Activated CD4-positive, alpha-beta memory T cell treated with anti-CD3 and anti-CD28 coated beads for 36 hours (primary cell): ENCODE measurements around the gene KLB. TPM values are rescaled to one million over a fixed set of nuclear protein-coding genes. Genes with fewer than 3 reads are reported as not detected.

Source experiments
- CTCF ChIA-PET: fragments of 350-600 bp; sonication (Branson Sonifier 250); formaldehyde crosslinking; loops from one replicate; lab custom pipeline; 2021; ENCODE audit warnings: antibody characterized with exemption, inconsistent platforms; lab: Charles Lee
- POLR2A ChIA-PET: fragments of 350-600 bp; sonication (Branson Sonifier 250); formaldehyde crosslinking; loops from one replicate; lab custom pipeline; 2021; ENCODE audit warnings: antibody characterized with exemption; lab: Charles Lee
- DNase-seq: peaks from one replicate; pipeline ENCODE4 v3.0.0-alpha.2; 2020
- H3K27ac Mint-ChIP-seq: one replicate; pipeline ENCODE4 v1.8.0; 2021; ENCODE audit warnings: mixed read lengths
- H3K27me3 Mint-ChIP-seq: one replicate; pipeline ENCODE4 v1.8.0; 2021; ENCODE audit warnings: mixed read lengths
- H3K36me3 Mint-ChIP-seq: one replicate; pipeline ENCODE4 v1.8.0; 2021; ENCODE audit warnings: mixed read lengths
- H3K4me1 Mint-ChIP-seq: one replicate; pipeline ENCODE4 v1.8.0; 2021; ENCODE audit warnings: low read depth, mixed read lengths
- H3K4me3 Mint-ChIP-seq: one replicate; pipeline ENCODE4 v1.8.0; 2021; ENCODE audit warnings: mild to moderate bottlenecking, mixed read lengths
- H3K9me3 Mint-ChIP-seq: one replicate; pipeline ENCODE4 v1.8.0; 2021; ENCODE audit warnings: mixed read lengths
- intact Hi-C: fragments of 100-400 bp; cut with micrococcal nuclease; formaldehyde crosslinking; loops from one replicate; pipeline ENCODE4 v1.15.1; 2023
- microRNA-seq: library from miRNA; unstranded; fragments of <30 nt; microRNA quantifications from one replicate; pipeline ENCODE4 v1.2.0, GENCODE V29; 2022; ENCODE audit warnings: borderline number of aligned reads, borderline microRNAs expressed, borderline replicate concordance
- total RNA-seq, 2 experiments: library from RNA; stranded (reverse); gene quantifications; one replicate each; pipeline ENCODE4 v1.2.3, GENCODE V29; 2021

KLB gene
- total RNA-seq, 2 experiments from 2014 or later, result not detected

DNA sequence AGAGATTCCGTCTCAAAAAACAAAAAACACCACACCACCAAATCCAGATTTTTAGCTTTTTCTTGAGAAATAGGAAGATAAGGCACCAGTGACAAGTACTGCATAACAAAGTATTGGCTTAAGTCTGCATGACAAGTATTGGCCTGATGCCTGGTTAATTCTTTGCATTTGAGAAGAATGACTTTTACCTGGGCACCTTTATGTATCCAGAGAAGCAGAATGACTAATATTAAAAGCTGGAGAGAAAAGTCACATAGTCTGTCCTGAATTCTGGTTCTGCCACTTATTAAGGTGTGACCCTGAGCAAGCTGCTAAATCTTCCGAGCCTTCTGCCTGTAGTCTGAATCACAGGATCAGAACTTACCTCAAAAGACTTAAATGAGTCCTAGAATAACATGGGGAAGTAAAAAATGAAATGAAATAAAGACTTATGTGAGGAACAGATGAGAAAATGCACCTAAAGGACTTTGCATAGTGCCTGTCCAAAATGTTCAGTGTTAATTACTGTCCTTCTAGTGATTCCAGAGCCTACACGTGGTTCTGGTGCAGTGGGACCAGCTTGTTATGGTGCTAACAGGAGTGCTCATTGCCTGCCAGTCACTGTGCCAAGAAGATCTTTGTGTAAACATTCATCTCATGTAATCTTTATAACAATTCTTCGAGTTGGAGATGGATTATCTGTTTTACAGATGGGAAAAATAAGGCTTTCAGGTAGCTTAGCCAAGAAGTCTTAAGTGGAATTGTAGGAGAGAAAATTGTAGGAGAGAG is 88.9 kb downstream of the KLB start:
- Mint-ChIP-seq H3K36me3 (peaks cover 5% of the 10 kb centered on the region), H3K27me3 (no peaks in the 10 kb centered on the region), H3K4me1 (no peaks in the 10 kb centered on the region), H3K9me3 (no peaks in the 10 kb centered on the region), H3K27ac (no peak overlapping the region), H3K4me3 (no peak overlapping the region)
- CTCF ChIA-PET, result no interaction called here
- DNase-seq, result no peak
- intact Hi-C loops, result no loop called here
- POLR2A ChIA-PET, result no interaction called here

DNA sequence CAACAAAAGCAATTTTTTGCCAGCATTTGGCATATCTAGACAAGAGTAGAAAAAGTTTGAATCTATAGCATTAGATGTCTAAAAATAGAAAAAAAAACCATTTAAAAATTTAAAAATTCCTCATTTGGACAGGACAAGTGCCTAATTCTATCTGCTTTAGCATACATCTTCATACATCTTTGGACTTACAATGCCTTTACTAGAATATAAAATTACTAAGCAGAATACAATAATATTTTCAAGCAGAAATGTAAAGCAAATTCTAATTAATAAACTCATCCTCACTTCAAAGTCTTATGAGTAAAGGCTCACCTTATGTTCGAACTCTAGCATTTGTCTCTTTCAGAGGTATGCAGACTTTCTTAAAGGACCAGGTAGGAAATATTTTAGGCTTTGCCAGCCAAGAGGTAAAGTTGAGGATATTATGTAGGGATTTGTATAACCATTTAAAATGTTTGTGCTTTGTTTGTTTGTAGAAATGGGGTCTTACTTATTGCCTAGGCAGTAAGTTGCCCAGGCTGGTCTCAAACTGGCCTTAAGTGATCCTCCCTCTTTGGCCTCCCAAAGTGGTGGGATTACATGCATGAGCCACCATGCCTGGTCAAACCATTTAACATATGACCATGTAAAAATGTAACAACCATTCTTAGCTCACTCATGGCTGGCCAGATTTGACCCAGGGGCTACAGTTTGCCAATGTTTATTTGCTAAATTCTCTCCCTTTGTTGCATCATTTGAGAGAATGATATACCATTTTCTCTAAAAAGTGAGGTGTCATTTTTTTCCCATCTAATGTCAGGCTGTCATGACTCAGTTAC is 91.4 kb downstream of the KLB start:
- ChIA-PET POLR2A (interaction anchor here (0.6 kb wide), 1 partner anchor 255 kb away, joined by 3 read pairs; no protein-coding TSS in a partner anchor), CTCF (no interaction called here)
- Mint-ChIP-seq H3K4me1 (no peaks in the 10 kb centered on the region), H3K4me3 (no peak overlapping the region), H3K27me3 (no peaks in the 10 kb centered on the region), H3K9me3 (no peaks in the 10 kb centered on the region), H3K36me3 (peaks cover 11% of the 10 kb centered on the region), H3K27ac (no peak overlapping the region)
- DNase-seq, result no peak
- intact Hi-C loops, result no loop called here

DNA sequence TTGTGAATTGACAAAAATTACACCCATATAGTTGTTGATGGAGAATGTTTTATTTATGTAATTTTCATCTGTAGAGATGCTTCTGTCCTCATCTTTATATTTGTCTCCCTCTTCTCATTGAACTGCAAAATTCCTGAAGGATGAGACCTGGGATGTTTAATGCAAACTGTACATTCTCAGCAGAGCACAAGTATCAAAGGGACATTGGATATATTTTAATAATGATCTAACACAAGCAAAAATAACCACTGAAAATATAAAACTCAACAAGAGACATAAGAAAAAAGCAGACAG is 91.9 kb downstream of the KLB start:
- ChIA-PET POLR2A (interaction anchor here (0.6 kb wide), 1 partner anchor 255 kb away, joined by 3 read pairs; no protein-coding TSS in a partner anchor), CTCF (no interaction called here)
- no peaks in the 10 kb centered on the region for H3K27me3 Mint-ChIP-seq
- no peak overlapping the region for H3K4me3 Mint-ChIP-seq
- DNase-seq, result no peak
- intact Hi-C loops, result no loop called here
- H3K36me3 Mint-ChIP-seq, result peaks cover 16% of the 10 kb centered on the region
- no peaks in the 10 kb centered on the region for H3K4me1 Mint-ChIP-seq
- no peaks in the 10 kb centered on the region for H3K9me3 Mint-ChIP-seq
- no peak overlapping the region for H3K27ac Mint-ChIP-seq

Small RNAs within 50 kb of the gene (microRNA-seq; reads per million reads assigned to microRNA genes)
- gene MIR5591, result not detected

Other genes with a start within 250 kb of the KLB start
- 10 to 100 TPM; 16.4 to 17.9 TPM for gene WDR19, start 224.4 kb upstream of the KLB start, total RNA-seq
- 10 to 100 TPM; 86.7 to 89.4 TPM for gene RFC1, start 40.6 kb upstream of the KLB start, total RNA-seq
- gene RPL9, start 52.0 kb downstream of the KLB start, total RNA-seq, result 1,000 to 10,000 TPM; 2,178 to 2,222 TPM
- 10 to 100 TPM; 23.2 to 23.7 TPM for gene LIAS, start 52.1 kb downstream of the KLB start, total RNA-seq
- gene UGDH, start 120.5 kb downstream of the KLB start, total RNA-seq, result 10 to 100 TPM; 28.7 to 32.9 TPM
- gene SMIM14, start 231.9 kb downstream of the KLB start, total RNA-seq, result 1 to 10 TPM; 4.9 to 5.6 TPM